SK-N-SH treated with all-trans-retinoic acid at 6 μM for 48 hours (cell line): Measurements from ENCODE around the gene BCDIN3D.
A peak's percentile ranks its signal among the peaks of the same experiment; 100 is the strongest.

Source experiments
- ATAC-seq: fragments of 200-7000 bp; cut with Tn5 transposase; 3 replicates; pipeline ENCODE4 v1.9.1; 2020; ENCODE audit warnings: mild to moderate bottlenecking, moderate library complexity
- BACH2 ChIP-seq: fragments of 250-450 bp; sonication (Bioruptor Pico); IDR thresholded peaks from 2 replicates; pipeline ENCODE4 v1.9.0; 2021; ENCODE audit warnings: mild to moderate bottlenecking, borderline replicate concordance
- CSDC2 ChIP-seq: fragments of 250-450 bp; sonication (Bioruptor Pico); IDR thresholded peaks from 2 replicates; pipeline ENCODE4 v1.5.0; 2020; ENCODE audit warnings: mild to moderate bottlenecking, moderate library complexity
- CSRNP3 ChIP-seq: fragments of 250-450 bp; sonication (Bioruptor Pico); IDR thresholded peaks from 2 replicates; pipeline ENCODE4 v1.5.1; 2021; ENCODE audit warnings: mild to moderate bottlenecking, moderate library complexity
- ESRRG ChIP-seq: fragments of 250-450 bp; sonication (Bioruptor Pico); IDR thresholded peaks from 2 replicates; pipeline ENCODE4 v1.6.1; 2021; ENCODE audit warnings: mild to moderate bottlenecking
- GLIS3 ChIP-seq: fragments of 250-450 bp; sonication (Bioruptor Pico); IDR thresholded peaks from 2 replicates; pipeline ENCODE4 v1.5.0; 2020; ENCODE audit warnings: mild to moderate bottlenecking, moderate library complexity
- PATZ1 ChIP-seq: fragments of 250-450 bp; sonication (Bioruptor Pico); IDR thresholded peaks from 2 replicates; pipeline ENCODE4 v1.8.0; 2020; ENCODE audit warnings: mild to moderate bottlenecking, moderate library complexity, borderline replicate concordance
- POU6F1 ChIP-seq: fragments of 250-450 bp; sonication (Bioruptor Pico); IDR thresholded peaks from 2 replicates; pipeline ENCODE4 v1.8.0; 2021; ENCODE audit warnings: low read depth, mild to moderate bottlenecking, moderate library complexity, borderline replicate concordance
- PPARA ChIP-seq: fragments of 250-450 bp; sonication (Bioruptor Pico); IDR thresholded peaks from 2 replicates; pipeline ENCODE4 v1.5.0; 2020; ENCODE audit warnings: mild to moderate bottlenecking, borderline replicate concordance
- RARB ChIP-seq: fragments of 250-450 bp; sonication (Bioruptor Pico); IDR thresholded peaks from 2 replicates; pipeline ENCODE4 v1.8.0; 2021; ENCODE audit warnings: mild to moderate bottlenecking, moderate library complexity
- SNAI2 ChIP-seq: fragments of 250-450 bp; sonication (Bioruptor Pico); IDR thresholded peaks from 2 replicates; pipeline ENCODE4 v1.5.0; 2020; ENCODE audit warnings: mild to moderate bottlenecking, moderate library complexity
- TCF4 ChIP-seq: fragments of 250-450 bp; sonication (Bioruptor Pico); IDR thresholded peaks from 2 replicates; pipeline ENCODE4 v1.8.0; 2021; ENCODE audit warnings: mild to moderate bottlenecking, moderate library complexity, borderline replicate concordance
- ZC3H10 ChIP-seq: fragments of 250-450 bp; sonication (Bioruptor Pico); IDR thresholded peaks from 2 replicates; pipeline ENCODE4 v1.5.1; 2021; ENCODE audit warnings: mild to moderate bottlenecking, moderate library complexity
- ZFP30 ChIP-seq: fragments of 450-650 bp; formaldehyde crosslinking; IDR thresholded peaks from 2 replicates; pipeline ENCODE4 v1.5.0; 2022; ENCODE audit warnings: mild to moderate bottlenecking, moderate library complexity
- ZNF565 ChIP-seq: fragments of 450-650 bp; formaldehyde crosslinking; conservative IDR thresholded peaks from 2 replicates; pipeline ENCODE4 v1.5.0; 2020; ENCODE audit warnings: low read depth, mild to moderate bottlenecking, moderate library complexity
- TF ChIP-seq, protein P1 (sequence below): fragments of 250-450 bp; sonication (Bioruptor Pico); IDR thresholded peaks from 2 replicates; pipeline ENCODE4 v1.5.0; 2020; ENCODE audit warnings: mild to moderate bottlenecking, moderate library complexity

BCDIN3D gene

GRCh38 chr12:49871263-49871561, 28.3 kb upstream of the BCDIN3D start:
- TF ChIP-seq RARB (CRISPR knock-in tag) (no peak), ZFP30 (CRISPR knock-in tag) (no peak), SNAI2 (CRISPR knock-in tag) (no peak), POU6F1 (CRISPR knock-in tag) (no peak), PATZ1 (CRISPR knock-in tag) (no peak), PPARA (CRISPR knock-in tag) (no peak), GLIS3 (CRISPR knock-in tag) (no peak), TCF4 (CRISPR knock-in tag) (no peak), ZC3H10 (no peak), ZNF565 (CRISPR knock-in tag) (no peak)
- ATAC-seq: no peak

DNA sequence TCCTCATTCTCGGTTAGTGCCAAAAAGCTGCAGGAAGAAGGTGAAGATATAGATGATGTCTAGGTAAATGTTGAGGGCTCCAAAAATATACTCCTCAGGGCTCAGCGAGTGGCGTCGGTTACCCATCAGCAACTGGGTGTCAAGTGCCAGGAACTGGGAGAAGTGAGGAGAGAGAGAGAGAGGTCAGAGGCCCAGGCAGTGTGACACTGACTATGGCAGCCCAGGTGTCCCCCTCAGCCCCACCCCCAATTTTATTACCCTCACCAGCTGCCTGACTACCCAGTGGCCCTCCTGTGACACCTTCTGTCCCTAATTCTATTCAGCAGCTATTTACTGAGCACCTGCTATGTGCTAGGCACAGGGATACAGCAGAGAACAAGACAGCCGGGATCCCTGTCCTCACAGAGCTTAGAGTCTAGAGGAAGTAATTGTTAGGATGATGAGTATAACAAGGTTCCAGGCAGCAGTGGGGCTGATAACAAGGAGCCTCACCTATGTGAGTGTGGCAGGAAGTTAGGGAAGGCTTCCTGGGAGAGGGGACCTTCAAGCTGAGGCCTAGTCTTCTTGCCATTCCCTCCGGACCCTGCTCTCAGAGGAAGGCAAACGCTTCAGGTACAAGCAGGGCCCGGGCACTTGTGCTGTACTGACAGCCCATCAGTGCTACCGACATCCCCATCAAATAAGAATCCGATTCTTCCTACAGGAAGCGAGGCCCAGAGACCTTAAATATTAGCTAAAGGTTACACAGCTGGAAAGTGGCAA, 27.8 kb upstream of the BCDIN3D start:
- no peak for TF ChIP-seq PATZ1 (CRISPR knock-in tag)
- no peak for TF ChIP-seq CSDC2 (CRISPR knock-in tag)
- no peak for TF ChIP-seq RARB (CRISPR knock-in tag)
- ATAC-seq: no peak

DNA sequence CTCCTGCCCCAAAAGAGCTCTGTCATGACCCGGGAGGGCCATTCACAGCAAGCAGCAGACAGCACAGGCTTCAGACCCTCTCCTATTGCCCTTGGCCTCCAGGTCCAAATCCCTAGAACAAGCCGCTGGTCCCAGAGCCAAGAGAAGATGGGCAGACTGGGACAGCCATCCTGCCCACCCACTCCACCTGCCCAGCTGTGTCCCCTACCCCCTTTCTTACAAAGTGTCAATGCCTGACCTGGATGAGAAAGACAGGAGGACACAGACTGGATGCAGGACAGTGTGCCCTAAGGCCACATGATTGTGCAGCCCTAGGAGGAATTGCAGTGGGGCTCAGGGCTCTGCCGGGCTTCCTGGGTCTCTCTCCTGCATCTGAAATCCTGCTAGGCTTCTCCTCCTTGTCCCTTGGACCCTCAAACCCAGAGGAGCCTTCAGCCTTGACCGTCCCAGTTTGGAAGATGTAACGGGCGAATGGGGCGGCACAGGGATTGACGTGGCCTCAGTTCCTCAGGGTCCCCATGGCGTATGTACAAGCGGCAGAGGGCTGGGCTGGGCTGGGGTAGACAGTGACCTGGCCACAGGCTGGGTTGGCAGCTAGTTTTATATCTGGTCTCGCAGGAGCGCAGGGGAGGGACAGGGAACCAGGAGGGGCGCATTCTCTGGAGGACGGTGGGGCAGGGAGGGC, 27.1 kb upstream of the BCDIN3D start:
- TF ChIP-seq ESRRG (CRISPR knock-in tag) (no peak), PPARA (CRISPR knock-in tag) (no peak), BACH2 (CRISPR knock-in tag) (no peak), CSRNP3 (no peak), POU6F1 (CRISPR knock-in tag) (no peak), GLIS3 (CRISPR knock-in tag) (no peak), ZFP30 (CRISPR knock-in tag) (no peak), SNAI2 (CRISPR knock-in tag) (no peak)
- TF ChIP-seq, protein P1, sequence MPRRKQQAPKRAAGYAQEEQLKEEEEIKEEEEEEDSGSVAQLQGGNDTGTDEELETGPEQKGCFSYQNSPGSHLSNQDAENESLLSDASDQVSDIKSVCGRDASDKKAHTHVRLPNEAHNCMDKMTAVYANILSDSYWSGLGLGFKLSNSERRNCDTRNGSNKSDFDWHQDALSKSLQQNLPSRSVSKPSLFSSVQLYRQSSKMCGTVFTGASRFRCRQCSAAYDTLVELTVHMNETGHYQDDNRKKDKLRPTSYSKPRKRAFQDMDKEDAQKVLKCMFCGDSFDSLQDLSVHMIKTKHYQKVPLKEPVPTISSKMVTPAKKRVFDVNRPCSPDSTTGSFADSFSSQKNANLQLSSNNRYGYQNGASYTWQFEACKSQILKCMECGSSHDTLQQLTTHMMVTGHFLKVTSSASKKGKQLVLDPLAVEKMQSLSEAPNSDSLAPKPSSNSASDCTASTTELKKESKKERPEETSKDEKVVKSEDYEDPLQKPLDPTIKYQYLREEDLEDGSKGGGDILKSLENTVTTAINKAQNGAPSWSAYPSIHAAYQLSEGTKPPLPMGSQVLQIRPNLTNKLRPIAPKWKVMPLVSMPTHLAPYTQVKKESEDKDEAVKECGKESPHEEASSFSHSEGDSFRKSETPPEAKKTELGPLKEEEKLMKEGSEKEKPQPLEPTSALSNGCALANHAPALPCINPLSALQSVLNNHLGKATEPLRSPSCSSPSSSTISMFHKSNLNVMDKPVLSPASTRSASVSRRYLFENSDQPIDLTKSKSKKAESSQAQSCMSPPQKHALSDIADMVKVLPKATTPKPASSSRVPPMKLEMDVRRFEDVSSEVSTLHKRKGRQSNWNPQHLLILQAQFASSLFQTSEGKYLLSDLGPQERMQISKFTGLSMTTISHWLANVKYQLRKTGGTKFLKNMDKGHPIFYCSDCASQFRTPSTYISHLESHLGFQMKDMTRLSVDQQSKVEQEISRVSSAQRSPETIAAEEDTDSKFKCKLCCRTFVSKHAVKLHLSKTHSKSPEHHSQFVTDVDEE: no peak
- ATAC-seq: peak; percentile 8
